SH-SY5Y (cell line): ENCODE data around the gene QRFPR.

ENCODE experiments used
- GATA2 ChIP-seq: IDR thresholded peaks from 2 replicates; pipeline ENCODE4 v1.6.1; 2011; ENCODE audit warnings: mild to moderate bottlenecking, low read depth, low read length
- GATA3 ChIP-seq: IDR thresholded peaks from 2 replicates; pipeline ENCODE4 v1.6.1; 2011; ENCODE audit warnings: low read depth, mild to moderate bottlenecking, low read length, moderate library complexity

GRCh38 chr4:121421594-121421993 is 40.8 kb upstream of the QRFPR start:
- no peak for TF ChIP-seq GATA2
- no peak for TF ChIP-seq GATA3
